Transverse colon (tissue), 4 donors: ENCODE measurements around the gene S100A7A.

ENCODE experiments used
- POLR2A ChIP-seq: fragments of 450-650 bp; IDR thresholded peaks from one replicate; pipeline ENCODE4 v1.6.1; 2016; ENCODE audit warnings: antibody characterized with exemption, mild to moderate bottlenecking, moderate library complexity
- POLR2AphosphoS5 ChIP-seq, 3 donors: sonication (generic); formaldehyde crosslinking; IDR thresholded peaks; one replicate each; pipeline ENCODE4 v1.6.1; 2016; ENCODE audit warnings: antibody characterized with exemption in 3 of 3
- TF ChIP-seq, protein P1 (sequence below), 5 experiments: fragments of 200-600 bp in 3 of 5; fragments of 450-650 bp in 2 of 5; sonication (generic) in 3 of 5; IDR thresholded peaks; 1 replicate in 2 of 5; 2 replicates in 3 of 5; pipeline ENCODE4 v1.5.1; 2016 to 2017; ENCODE audit warnings: antibody characterized with exemption in 5 of 5, inconsistent platforms in 3 of 5, mild to moderate bottlenecking in 2 of 5, moderate library complexity in 1 of 5

DNA sequence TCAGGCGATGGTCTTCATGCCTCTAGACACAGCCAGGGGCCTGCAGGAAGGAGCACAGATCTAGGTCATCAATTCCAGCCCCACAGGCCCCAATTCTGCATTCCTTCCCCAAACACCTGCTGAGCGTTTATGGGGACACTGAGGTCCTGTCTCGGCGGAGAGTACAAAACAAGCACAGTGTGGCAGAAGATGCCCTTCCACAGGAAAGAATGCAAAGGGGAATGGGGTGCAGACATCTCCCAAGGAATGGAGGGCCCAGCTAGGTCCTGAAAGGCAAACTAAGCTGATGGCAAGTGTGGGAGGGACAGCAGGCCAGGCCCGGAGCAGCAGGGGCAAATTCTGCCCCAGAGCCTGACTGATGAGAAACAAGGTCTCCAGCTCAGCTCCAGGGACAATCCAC is 21.9 kb upstream of the S100A7A start:
- TF ChIP-seq, protein P1, sequence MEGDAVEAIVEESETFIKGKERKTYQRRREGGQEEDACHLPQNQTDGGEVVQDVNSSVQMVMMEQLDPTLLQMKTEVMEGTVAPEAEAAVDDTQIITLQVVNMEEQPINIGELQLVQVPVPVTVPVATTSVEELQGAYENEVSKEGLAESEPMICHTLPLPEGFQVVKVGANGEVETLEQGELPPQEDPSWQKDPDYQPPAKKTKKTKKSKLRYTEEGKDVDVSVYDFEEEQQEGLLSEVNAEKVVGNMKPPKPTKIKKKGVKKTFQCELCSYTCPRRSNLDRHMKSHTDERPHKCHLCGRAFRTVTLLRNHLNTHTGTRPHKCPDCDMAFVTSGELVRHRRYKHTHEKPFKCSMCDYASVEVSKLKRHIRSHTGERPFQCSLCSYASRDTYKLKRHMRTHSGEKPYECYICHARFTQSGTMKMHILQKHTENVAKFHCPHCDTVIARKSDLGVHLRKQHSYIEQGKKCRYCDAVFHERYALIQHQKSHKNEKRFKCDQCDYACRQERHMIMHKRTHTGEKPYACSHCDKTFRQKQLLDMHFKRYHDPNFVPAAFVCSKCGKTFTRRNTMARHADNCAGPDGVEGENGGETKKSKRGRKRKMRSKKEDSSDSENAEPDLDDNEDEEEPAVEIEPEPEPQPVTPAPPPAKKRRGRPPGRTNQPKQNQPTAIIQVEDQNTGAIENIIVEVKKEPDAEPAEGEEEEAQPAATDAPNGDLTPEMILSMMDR (IDR thresholded peaks at IDR 0.05), result no peak
- TF ChIP-seq POLR2A, result no peak
- TF ChIP-seq POLR2AphosphoS5 (IDR thresholded peaks at IDR 0.05), result no peak
